ENCODE data around the gene FUT9. TPM values are rescaled to one million over a fixed set of nuclear protein-coding genes. Genes with fewer than 3 reads are reported as not detected.

Gene FUT9
- total RNA-seq, 6 experiments from 2014 or later = not detected

DNA sequence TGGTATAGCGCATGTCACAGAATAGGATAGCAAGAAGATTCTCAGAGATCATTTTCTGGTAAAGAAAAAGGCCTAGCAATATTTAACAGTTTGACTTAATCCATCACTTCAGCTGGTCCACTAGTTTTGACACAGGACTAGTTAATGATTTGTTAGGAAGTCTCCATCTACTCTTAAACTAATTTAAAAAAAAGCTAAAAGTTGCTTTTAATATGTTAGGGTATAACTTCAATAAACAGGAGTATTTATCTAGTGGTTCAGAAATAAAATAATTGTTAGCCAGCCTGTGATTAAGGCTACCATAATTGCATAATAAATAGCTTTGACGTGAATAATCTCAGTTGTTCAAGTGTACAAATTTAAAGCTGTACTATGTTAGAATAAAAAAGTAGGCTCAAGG lies 195.6 kb downstream of the FUT9 start:
- Histone ChIP-seq H3K27me3 (no peaks in the 10 kb centered on the region), H3K36me3 (no peaks in the 10 kb centered on the region), H3K4me3 (no peak overlapping the region), H3K27ac (no peak overlapping the region), H3K4me1 (no peaks in the 10 kb centered on the region), H3K9me3 (no peaks in the 10 kb centered on the region)
- no peak for ATAC-seq
- intact Hi-C loops (cut with DNase I) = no loop called here
- 63% methylated on average over 2 of the region's 2 CpGs for WGBS (ENCODE audit: insufficient coverage, low coverage, low lambda C conversion rate, missing lambda C conversion rate)
- no peak for DNase-seq
- TF ChIP-seq, protein P1, sequence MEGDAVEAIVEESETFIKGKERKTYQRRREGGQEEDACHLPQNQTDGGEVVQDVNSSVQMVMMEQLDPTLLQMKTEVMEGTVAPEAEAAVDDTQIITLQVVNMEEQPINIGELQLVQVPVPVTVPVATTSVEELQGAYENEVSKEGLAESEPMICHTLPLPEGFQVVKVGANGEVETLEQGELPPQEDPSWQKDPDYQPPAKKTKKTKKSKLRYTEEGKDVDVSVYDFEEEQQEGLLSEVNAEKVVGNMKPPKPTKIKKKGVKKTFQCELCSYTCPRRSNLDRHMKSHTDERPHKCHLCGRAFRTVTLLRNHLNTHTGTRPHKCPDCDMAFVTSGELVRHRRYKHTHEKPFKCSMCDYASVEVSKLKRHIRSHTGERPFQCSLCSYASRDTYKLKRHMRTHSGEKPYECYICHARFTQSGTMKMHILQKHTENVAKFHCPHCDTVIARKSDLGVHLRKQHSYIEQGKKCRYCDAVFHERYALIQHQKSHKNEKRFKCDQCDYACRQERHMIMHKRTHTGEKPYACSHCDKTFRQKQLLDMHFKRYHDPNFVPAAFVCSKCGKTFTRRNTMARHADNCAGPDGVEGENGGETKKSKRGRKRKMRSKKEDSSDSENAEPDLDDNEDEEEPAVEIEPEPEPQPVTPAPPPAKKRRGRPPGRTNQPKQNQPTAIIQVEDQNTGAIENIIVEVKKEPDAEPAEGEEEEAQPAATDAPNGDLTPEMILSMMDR (IDR thresholded peaks at IDR 0.05) = no peak
- no peak for TF ChIP-seq POLR2A (IDR thresholded peaks at IDR 0.05)

GRCh38 chr6:96212066-96212465 lies 196.3 kb downstream of the FUT9 start:
- Histone ChIP-seq H3K27me3 (no peaks in the 10 kb centered on the region), H3K36me3 (no peaks in the 10 kb centered on the region), H3K9me3 (no peaks in the 10 kb centered on the region), H3K27ac (no peak overlapping the region), H3K4me3 (no peak overlapping the region), H3K4me1 (no peaks in the 10 kb centered on the region)
- intact Hi-C loops (cut with DNase I) = no loop called here
- ATAC-seq = no peak
- TF ChIP-seq, protein P1 (IDR thresholded peaks at IDR 0.05) = no peak
- no peak for TF ChIP-seq POLR2A (IDR thresholded peaks at IDR 0.05)
- no peak for DNase-seq

- Histone ChIP-seq H3K27ac (no peak overlapping the region), H3K4me3 (no peak overlapping the region), H3K36me3 (no peaks in the 10 kb centered on the region), H3K4me1 (no peaks in the 10 kb centered on the region), H3K9me3 (no peaks in the 10 kb centered on the region), H3K27me3 (no peaks in the 10 kb centered on the region)
- 42% methylated on average over 3 of the region's 3 CpGs for WGBS (ENCODE audit: insufficient coverage, low coverage, low lambda C conversion rate, missing lambda C conversion rate)
- TF ChIP-seq, protein P1 (IDR thresholded peaks at IDR 0.05) = no peak
- no peak for TF ChIP-seq POLR2A (IDR thresholded peaks at IDR 0.05)
- ATAC-seq (no peak), DNase-seq (no peak)
- intact Hi-C loops (cut with DNase I) = no loop called here
Observed at GRCh38 chr6:96213784-96214183, 198.0 kb downstream of the FUT9 start.

DNA sequence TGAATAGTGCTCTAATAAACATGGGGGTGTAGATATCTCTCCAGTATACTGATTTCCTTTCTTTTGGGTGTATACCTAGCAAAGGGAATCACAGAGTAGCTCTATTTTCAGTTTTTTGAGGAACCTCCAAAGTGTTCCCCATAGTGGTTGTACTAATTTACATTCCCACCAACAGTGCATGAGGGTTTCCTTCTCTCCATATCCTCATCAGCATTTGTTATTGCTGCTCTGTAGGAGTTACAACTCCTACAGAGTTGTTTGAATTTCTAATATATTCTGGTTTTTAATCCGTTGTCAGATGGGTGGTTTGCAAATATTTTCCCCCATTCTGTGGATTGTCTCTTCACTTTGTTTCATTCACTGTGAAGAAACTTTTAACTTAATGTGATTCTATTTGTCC lies 207.9 kb downstream of the FUT9 start:
- no peaks in the 10 kb centered on the region for H3K27me3 ChIP-seq
- WGBS (ENCODE audit: insufficient coverage, low coverage, low lambda C conversion rate, missing lambda C conversion rate) = 4% methylated on average over 1 of the region's 1 CpG
- no peak for ATAC-seq
- no peak for DNase-seq
- no peaks in the 10 kb centered on the region for H3K4me1 ChIP-seq
- no peaks in the 10 kb centered on the region for H3K9me3 ChIP-seq
- H3K36me3 ChIP-seq = no peaks in the 10 kb centered on the region
- H3K4me3 ChIP-seq = no peak overlapping the region
- intact Hi-C loops (cut with DNase I) = no loop called here
- no peak overlapping the region for H3K27ac ChIP-seq
- no peak for TF ChIP-seq POLR2A (IDR thresholded peaks at IDR 0.05)
- TF ChIP-seq, protein P1 (IDR thresholded peaks at IDR 0.05) = no peak

DNA sequence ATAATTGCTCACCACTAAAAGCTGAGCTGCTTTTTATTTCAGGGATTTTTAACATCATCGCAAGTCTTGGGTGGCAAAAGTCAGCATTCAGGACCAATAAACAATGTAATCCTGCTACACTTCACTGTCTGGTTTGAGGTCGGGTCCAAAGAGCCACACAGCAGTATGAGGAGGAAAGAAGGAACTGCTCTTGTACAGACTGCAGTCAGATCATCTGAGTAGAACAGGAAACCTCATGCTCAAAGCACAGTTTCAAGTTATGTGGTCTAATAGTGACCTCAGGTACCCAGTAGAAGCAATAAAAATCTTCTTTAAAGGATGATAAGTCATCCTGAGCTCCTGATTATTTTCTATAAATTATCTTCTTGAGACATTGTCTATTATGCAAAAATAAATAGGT lies 211.4 kb downstream of the FUT9 start:
- ATAC-seq (no peak), DNase-seq (no peak)
- Histone ChIP-seq H3K4me1 (no peaks in the 10 kb centered on the region), H3K4me3 (no peak overlapping the region), H3K36me3 (no peaks in the 10 kb centered on the region), H3K27me3 (no peaks in the 10 kb centered on the region), H3K9me3 (no peaks in the 10 kb centered on the region), H3K27ac (no peak overlapping the region)
- WGBS (ENCODE audit: insufficient coverage, low coverage, low lambda C conversion rate, missing lambda C conversion rate) = 48% methylated on average over 2 of the region's 2 CpGs
- TF ChIP-seq, protein P1 (IDR thresholded peaks at IDR 0.05) = no peak
- TF ChIP-seq POLR2A (IDR thresholded peaks at IDR 0.05) = no peak
- intact Hi-C loops (cut with DNase I) = no loop called here
